ENCODE results near the gene MYO9A. TPM values are rescaled to one million over a fixed set of nuclear protein-coding genes. Genes with fewer than 3 reads are reported as not detected.
A peak's percentile ranks its signal among the peaks of the same experiment; 100 is the strongest.

Gene MYO9A
- total and polyA plus RNA-seq, 10 of the 15 experiments (the other 5 are each of a cell fraction or from before 2014, with no cell fraction given) = 3.3 to 25.3 (median 12.2) TPM

GRCh38 chr15:71914092-71914491, 203.9 kb downstream of the MYO9A start:
- SMC1A ChIA-PET (ENCODE audit: uncharacterized antibody, unreplicated experiment) = no interaction called here
- 0 out of 2 replicates have a peak, but pooled peaks cover 4% of the 10 kb centered on the region for H3K4me1 ChIP-seq (ENCODE audit: control insufficient read depth, insufficient read depth, low read length)
- WGBS (ENCODE audit: insufficient coverage, insufficient replicate concordance, low lambda C conversion rate, missing lambda C conversion rate) = 21% methylated on average over 3 of the region's 3 CpGs
- POLR2A ChIA-PET = no interaction called here
- H4K20me1 ChIP-seq (ENCODE audit: control insufficient read depth, insufficient read depth) = no peaks in the 10 kb centered on the region
- CTCF ChIA-PET = interaction anchor here (0.5 kb wide), 1 partner anchor 28 kb away, joined by 4 read pairs; no protein-coding TSS in a partner anchor
- H3K9ac ChIP-seq (ENCODE audit: control insufficient read depth, insufficient read depth, low read length) = no peak overlapping the region
- intact Hi-C loops (cut with micrococcal nuclease; ENCODE audit: unreplicated experiment) = loop anchor here (1.0 kb wide), 1 partner anchor 23 kb away; no protein-coding TSS in a partner anchor
- no peak overlapping the region for H2AFZ ChIP-seq (ENCODE audit: control insufficient read depth, low read depth, low read length)
- in situ Hi-C loops (cut with MboI) = no loop called here
- no TSS peak for BruUV-seq (replicated peaks)
- peaks cover 3% of the 10 kb centered on the region; the same call in 2 of the 3 replicates for H3K9me3 ChIP-seq (replicated peaks; ENCODE audit: control insufficient read depth, insufficient read depth, low read length)
- H3K4me3 ChIP-seq = no peak overlapping the region
- H3K4me2 ChIP-seq (ENCODE audit: control insufficient read depth, insufficient read depth) = no peak overlapping the region
- FAIRE-seq (no peak), ATAC-seq (peak; percentile 95), DNase-seq (ENCODE audit: low read depth, low spot score) (peak; percentile 66)
- 0 out of 4 replicates have a peak, but pooled peaks cover 0 to 2% of the 10 kb centered on the region in 2 experiments for H3K36me3 ChIP-seq (ENCODE audit: control insufficient read depth in 2 of 2, insufficient read depth in 2 of 2, low read length in 1 of 2)
- RAD21 ChIA-PET (ENCODE audit: unreplicated experiment) = no interaction called here
- peak overlapping the region; percentile 38; the same call in 1 of the 2 replicates for H3K27ac ChIP-seq (ENCODE audit: control insufficient read depth, insufficient read depth)
- H3K79me2 ChIP-seq (ENCODE audit: control insufficient read depth, insufficient read depth, low read length) = no peaks in the 10 kb centered on the region
- H3K27me3 ChIP-seq (replicated peaks in 1 of 2; ENCODE audit: control insufficient read depth in 2 of 2, insufficient read depth in 2 of 2, low read length in 1 of 2) = no peaks in the 10 kb centered on the region
- TF ChIP-seq BCL11A (IDR thresholded peaks at IDR 0.05; ENCODE audit: low read depth, low read length) (peak; percentile 85), EED (IDR thresholded peaks at IDR 0.05; ENCODE audit: low read depth) (peak; percentile 47; the same call in 1 of the 2 replicates), MEF2B (IDR thresholded peaks at IDR 0.05; ENCODE audit: partially characterized antibody, poor library complexity, severe bottlenecking) (peak; percentile 38), EP300 (IDR thresholded peaks at IDR 0.05; ENCODE audit: borderline replicate concordance in 1 of 2, control insufficient read depth in 1 of 2, low read depth in 2 of 2, low read length in 2 of 2) (peak; percentile 18 to 64; a peak in 1 of 4 replicates), GABPA (IDR thresholded peaks at IDR 0.05; ENCODE audit: low read depth) (peak; percentile 45; the same call in 1 of the 2 replicates), RUNX3 (IDR thresholded peaks at IDR 0.05; ENCODE audit: low read length) (peak; percentile 71), DPF2 (IDR thresholded peaks at IDR 0.05) (0 out of 2 replicates have a peak, but pooled peaks have one; percentile 72), STAT3 (IDR thresholded peaks at IDR 0.05; ENCODE audit: low read depth, low read length) (0 out of 2 replicates have a peak, but pooled peaks have one; percentile 38), IKZF2 (IDR thresholded peaks at IDR 0.05) (peak; percentile 71 to 85), PAX5 (IDR thresholded peaks at IDR 0.05; ENCODE audit: borderline replicate concordance, low read depth, low read length) (0 out of 2 replicates have a peak, but pooled peaks have one; percentile 38), BCL3 (IDR thresholded peaks at IDR 0.05; ENCODE audit: borderline replicate concordance, insufficient read depth, low read depth, low read length, poor library complexity, severe bottlenecking) (peak; percentile 79), FOS (IDR thresholded peaks at IDR 0.05; ENCODE audit: borderline replicate concordance, extremely low read depth, insufficient read length) (no peak), BMI1 (IDR thresholded peaks at IDR 0.05; ENCODE audit: borderline replicate concordance) (no peak), KDM1A (IDR thresholded peaks at IDR 0.05; ENCODE audit: borderline replicate concordance) (no peak), JUNB (IDR thresholded peaks at IDR 0.05) (peak; percentile 97), E2F4 (IDR thresholded peaks at IDR 0.05; ENCODE audit: low read depth, low read length) (no peak), NFYA (IDR thresholded peaks at IDR 0.05; ENCODE audit: borderline replicate concordance, low read depth, low read length) (no peak), IRF3 (IDR thresholded peaks at IDR 0.05) (no peak), CREB1 (IDR thresholded peaks at IDR 0.05; ENCODE audit: low read depth) (0 out of 2 replicates have a peak, but pooled peaks have one; percentile 21), RELA (IDR thresholded peaks at IDR 0.05; ENCODE audit: borderline replicate concordance, partially characterized antibody) (peak; percentile 81), NFYB (IDR thresholded peaks at IDR 0.05; ENCODE audit: insufficient read depth, low read depth, low read length) (0 out of 2 replicates have a peak, but pooled peaks have one; percentile 14), TCF7 (IDR thresholded peaks at IDR 0.05; ENCODE audit: borderline replicate concordance) (peak; percentile 27; the same call in 1 of the 2 replicates)

Data from GM12878 (cell line).